PC-3 (cell line): Measurements from ENCODE around the gene NOS1. TPM values are rescaled to one million over a fixed set of nuclear protein-coding genes. Genes with fewer than 3 reads are reported as not detected.
"Not testable (repeated sequence)": the region's sequence is repeated elsewhere in the genome, so short reads cannot be mapped to it uniquely, and the experiment has no call there.

Experiments
- ATAC-seq: fragments of 200-7000 bp; cut with Tn5 transposase; 2 replicates; pipeline ENCODE4 v1.9.1; 2020; ENCODE audit warnings: mild to moderate bottlenecking, moderate library complexity
- BruUV-seq: library from RNA; stranded (reverse); fragments of 400-500 nt; replicated peaks from 2 replicates; lab custom pipeline; 2021; lab: Mats Ljungman, UMichigan
- CTCF ChIA-PET: fragments of 300-600 bp; sonication (Branson Sonifier 250); formaldehyde crosslinking; loops from one replicate; lab custom pipeline; 2022; ENCODE audit warnings: antibody characterized with exemption; lab: Charles Lee
- POLR2A ChIA-PET: fragments of 300-600 bp; sonication (Branson Sonifier 250); formaldehyde crosslinking; loops from one replicate; lab custom pipeline; 2022; ENCODE audit warnings: antibody characterized with exemption; ENCODE audit not compliant: unreplicated experiment; lab: Charles Lee
- DNase-seq: peaks from one replicate; pipeline ENCODE4 v3.0.0-alpha.2; 2015
- H2AFZ ChIP-seq: fragments of 300-600 bp; sonication (generic); 2 replicates; pipeline ENCODE4 v1.6.0; 2016; ENCODE audit warnings: antibody characterized with exemption, low read length
- H3F3A ChIP-seq: fragments of 300-600 bp; sonication (generic); one replicate; pipeline ENCODE4 v1.6.0; 2017; ENCODE audit warnings: antibody characterized with exemption, low read length, control low read depth, mild to moderate bottlenecking; ENCODE audit not compliant: unreplicated experiment
- H3K27ac ChIP-seq: fragments of 300-600 bp; sonication (generic); 2 replicates; pipeline ENCODE4 v1.5.1; 2016; ENCODE audit warnings: mild to moderate bottlenecking, low read length
- H3K27me3 ChIP-seq: fragments of 300-600 bp; sonication (generic); 2 replicates; pipeline ENCODE4 v1.6.1; 2016; ENCODE audit warnings: low read length, mixed read lengths
- H3K36me3 ChIP-seq: fragments of 300-600 bp; sonication (generic); 2 replicates; pipeline ENCODE4 v1.6.1; 2016; ENCODE audit warnings: low read depth, mixed run types, low read length, mixed read lengths
- H3K4me1 ChIP-seq: fragments of 300-600 bp; sonication (generic); 2 replicates; pipeline ENCODE4 v1.5.1; 2016; ENCODE audit warnings: low read length; ENCODE audit not compliant: insufficient read depth
- H3K4me2 ChIP-seq: fragments of 300-600 bp; sonication (generic); 2 replicates; pipeline ENCODE4 v1.6.0; 2016; ENCODE audit warnings: low read length
- H3K4me3 ChIP-seq: fragments of 300-600 bp; sonication (generic); 2 replicates; pipeline ENCODE4 v1.5.1; 2016; ENCODE audit warnings: mild to moderate bottlenecking, low read length, mixed read lengths
- H3K79me2 ChIP-seq: fragments of 300-600 bp; sonication (generic); 2 replicates; pipeline ENCODE4 v1.6.1; 2017; ENCODE audit warnings: low read length, mixed read lengths
- H3K9ac ChIP-seq: fragments of 300-600 bp; sonication (generic); 2 replicates; pipeline ENCODE4 v1.6.0; 2016; ENCODE audit warnings: mild to moderate bottlenecking, low read length
- H3K9me2 ChIP-seq: fragments of 300-600 bp; sonication (generic); replicated peaks from 2 replicates; pipeline ENCODE4 v1.6.1; 2016; ENCODE audit warnings: mixed run types, low read length, mixed read lengths
- H3K9me3 ChIP-seq: fragments of 300-600 bp; sonication (generic); 2 replicates; pipeline ENCODE4 v1.6.1; 2016; ENCODE audit warnings: low read length, mixed read lengths
- H4K20me1 ChIP-seq: fragments of 300-600 bp; sonication (generic); 2 replicates; pipeline ENCODE4 v1.6.1; 2016; ENCODE audit warnings: low read length, mixed read lengths
- CTCF ChIP-seq: fragments of 300-600 bp; sonication (generic); conservative IDR thresholded peaks from 2 replicates; pipeline ENCODE4 v1.5.1; 2017; ENCODE audit warnings: antibody characterized with exemption, low read depth, mild to moderate bottlenecking, low read length
- EZH2 ChIP-seq: fragments of 300-600 bp; sonication (generic); IDR thresholded peaks from one replicate; pipeline ENCODE4 v1.6.1; 2017; ENCODE audit warnings: antibody characterized with exemption, mild to moderate bottlenecking, low read length; ENCODE audit not compliant: unreplicated experiment
- EZH2phosphoT487 ChIP-seq: fragments of 300-600 bp; sonication (generic); IDR thresholded peaks from 2 replicates; pipeline ENCODE4 v1.6.1; 2018; ENCODE audit warnings: mild to moderate bottlenecking, antibody characterized with exemption, low read length, borderline replicate concordance
- intact Hi-C: fragments of 100-400 bp; cut with micrococcal nuclease; formaldehyde crosslinking; loops from 2 replicates; pipeline ENCODE4 v1.9.0; 2023
- total RNA-seq: library from RNA; depleted of rRNA; stranded (reverse); fragments of >200 nt; gene quantifications from 2 replicates; pipeline ENCODE4 v1.2.3, GENCODE V29; 2014

The NOS1 gene
- total RNA-seq, 1 experiment from 2014 or later = 0.11 TPM

- H3K79me2 ChIP-seq = peaks cover 10% of the 10 kb centered on the region
- intact Hi-C loops = no loop called here
- no peak for ATAC-seq
- H3F3A ChIP-seq = no peaks in the 10 kb centered on the region
- H3K4me3 ChIP-seq = no peak overlapping the region
- no peak for DNase-seq
- H3K9me3 ChIP-seq = no peaks in the 10 kb centered on the region
- ChIA-PET CTCF (no interaction called here), POLR2A (no interaction called here)
- no peak overlapping the region for H3K27ac ChIP-seq
- H3K9me2 ChIP-seq = no peaks in the 10 kb centered on the region
- H3K4me2 ChIP-seq = no peak overlapping the region
- H2AFZ ChIP-seq = no peak overlapping the region
- no TSS peak for BruUV-seq
- H3K9ac ChIP-seq = no peak overlapping the region
- no peaks in the 10 kb centered on the region for H3K36me3 ChIP-seq
- peaks cover 5% of the 10 kb centered on the region for H3K4me1 ChIP-seq
- peaks cover 8% of the 10 kb centered on the region for H4K20me1 ChIP-seq
- no peaks in the 10 kb centered on the region for H3K27me3 ChIP-seq
- TF ChIP-seq CTCF (no peak), EZH2phosphoT487 (no peak), EZH2 (no peak)
These were observed 167.5 kb downstream of the NOS1 start for GRCh38 chr12:117193903-117194302.

GRCh38 chr12:117192581-117192980 lies 168.8 kb downstream of the NOS1 start:
- BruUV-seq, H3K9me3 ChIP-seq, intact Hi-C loops, H3K4me3 ChIP-seq, H3K36me3 ChIP-seq, H3K9ac ChIP-seq, H3K4me2 ChIP-seq, POLR2A ChIA-PET, H3K9me2 ChIP-seq, DNase-seq, H2AFZ ChIP-seq, H3F3A ChIP-seq, H3K27ac ChIP-seq, ATAC-seq, H3K27me3 ChIP-seq, CTCF ChIA-PET: not testable (repeated sequence)
- Histone ChIP-seq H3K4me1 (peaks cover 16% of the 10 kb centered on the region), H3K79me2 (peaks cover 23% of the 10 kb centered on the region), H4K20me1 (peaks cover 14% of the 10 kb centered on the region)

- TF ChIP-seq CTCF (no peak), EZH2phosphoT487 (no peak), EZH2 (no peak)
- Histone ChIP-seq H2AFZ (no peak overlapping the region), H3K27ac (no peak overlapping the region), H3K4me1 (peaks cover 16% of the 10 kb centered on the region), H4K20me1 (peaks cover 14% of the 10 kb centered on the region), H3K9me2 (no peaks in the 10 kb centered on the region), H3K27me3 (no peaks in the 10 kb centered on the region), H3K4me3 (no peak overlapping the region), H3F3A (no peaks in the 10 kb centered on the region), H3K79me2 (peaks cover 27% of the 10 kb centered on the region), H3K9me3 (no peaks in the 10 kb centered on the region), H3K9ac (no peak overlapping the region), H3K4me2 (no peak overlapping the region), H3K36me3 (peaks cover 3% of the 10 kb centered on the region; the same call in 1 of the 2 replicates)
- ATAC-seq (no peak), DNase-seq (no peak)
- ChIA-PET POLR2A (no interaction called here), CTCF (no interaction called here)
- BruUV-seq = no TSS peak
- intact Hi-C loops = no loop called here
These were observed 169.4 kb downstream of the NOS1 start for GRCh38 chr12:117192057-117192456.
